ENCODE results near the gene WIPF1.

DNA sequence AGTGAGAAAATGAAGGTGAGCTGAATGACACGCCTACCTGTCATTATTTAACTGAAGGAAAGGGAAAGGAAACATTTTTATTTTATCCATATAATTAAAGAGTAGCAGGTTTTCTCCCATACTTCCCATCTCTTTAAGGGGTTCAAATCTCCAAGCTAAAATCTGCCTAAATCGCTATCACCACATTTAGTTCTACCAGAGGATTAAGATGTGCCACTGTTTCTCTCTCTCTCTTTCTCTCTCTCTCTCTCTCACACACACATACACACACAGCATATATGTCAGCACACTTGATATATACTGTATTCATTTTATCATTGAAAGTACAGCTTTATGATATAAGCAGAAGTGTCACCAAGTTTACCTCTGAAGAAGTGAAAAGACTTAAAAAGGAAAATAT lies 3.1 kb downstream of the WIPF1 start:
- TF ChIP-seq, protein P1, sequence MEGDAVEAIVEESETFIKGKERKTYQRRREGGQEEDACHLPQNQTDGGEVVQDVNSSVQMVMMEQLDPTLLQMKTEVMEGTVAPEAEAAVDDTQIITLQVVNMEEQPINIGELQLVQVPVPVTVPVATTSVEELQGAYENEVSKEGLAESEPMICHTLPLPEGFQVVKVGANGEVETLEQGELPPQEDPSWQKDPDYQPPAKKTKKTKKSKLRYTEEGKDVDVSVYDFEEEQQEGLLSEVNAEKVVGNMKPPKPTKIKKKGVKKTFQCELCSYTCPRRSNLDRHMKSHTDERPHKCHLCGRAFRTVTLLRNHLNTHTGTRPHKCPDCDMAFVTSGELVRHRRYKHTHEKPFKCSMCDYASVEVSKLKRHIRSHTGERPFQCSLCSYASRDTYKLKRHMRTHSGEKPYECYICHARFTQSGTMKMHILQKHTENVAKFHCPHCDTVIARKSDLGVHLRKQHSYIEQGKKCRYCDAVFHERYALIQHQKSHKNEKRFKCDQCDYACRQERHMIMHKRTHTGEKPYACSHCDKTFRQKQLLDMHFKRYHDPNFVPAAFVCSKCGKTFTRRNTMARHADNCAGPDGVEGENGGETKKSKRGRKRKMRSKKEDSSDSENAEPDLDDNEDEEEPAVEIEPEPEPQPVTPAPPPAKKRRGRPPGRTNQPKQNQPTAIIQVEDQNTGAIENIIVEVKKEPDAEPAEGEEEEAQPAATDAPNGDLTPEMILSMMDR (IDR thresholded peaks at IDR 0.05), result no peak
- no peak for TF ChIP-seq POLR2AphosphoS5 (IDR thresholded peaks at IDR 0.05)

Data from esophagus muscularis mucosa (tissue), 3 donors.